ENCODE measurements around the gene LRRN2. TPM values are rescaled to one million over a fixed set of nuclear protein-coding genes. Genes with fewer than 3 reads are reported as not detected.

LRRN2 gene
- total and polyA plus RNA-seq, 2 donors, result 0.66 to 3.0 TPM

GRCh38 chr1:204584699-204585372 lies 100.7 kb downstream of the LRRN2 start:
- no peaks in the 10 kb centered on the region for H3K27me3 ChIP-seq (ENCODE audit: control insufficient read depth in 2 of 2, insufficient read depth in 1 of 2, low read length in 1 of 2)
- H3K27ac ChIP-seq (ENCODE audit: low read depth in 1 of 2, low read length in 1 of 2), result peak overlapping the region in 1 of 2 donors; percentile 19
- no peaks in the 10 kb centered on the region for H3K9me3 ChIP-seq (ENCODE audit: control insufficient read depth in 2 of 2, insufficient read depth in 1 of 2, low read length in 1 of 2)
- peak in 3 of 9 donors; percentile 34 to 61 (median 38) for DNase-seq (ENCODE audit: low read depth in 6 of 9, low spot score in 9 of 9)
- peaks cover 29 to 41% of the 10 kb centered on the region in 2 donors for H3K36me3 ChIP-seq (ENCODE audit: control insufficient read depth in 2 of 2, insufficient read depth in 2 of 2, low read length in 1 of 2)
- H3K4me1 ChIP-seq (ENCODE audit: control insufficient read depth in 2 of 2, insufficient read depth in 2 of 2, low read length in 2 of 2), result peaks cover 0 to 17% of the 10 kb centered on the region in 2 donors
- H3K4me3 ChIP-seq (ENCODE audit: low read length in 2 of 2), result no peak overlapping the region
- 80% methylated on average over 11 of the region's 11 CpGs for WGBS

- no peaks in the 10 kb centered on the region for H3K27me3 ChIP-seq (ENCODE audit: control insufficient read depth in 2 of 2, insufficient read depth in 1 of 2, low read length in 1 of 2)
- peak overlapping the region in 1 of 2 donors; percentile 19 for H3K27ac ChIP-seq (ENCODE audit: low read depth in 1 of 2, low read length in 1 of 2)
- H3K36me3 ChIP-seq (ENCODE audit: control insufficient read depth in 2 of 2, insufficient read depth in 2 of 2, low read length in 1 of 2), result peaks cover 37 to 46% of the 10 kb centered on the region in 2 donors
- 95% methylated on average over 4 of the region's 4 CpGs for WGBS
- no peaks in the 10 kb centered on the region for H3K9me3 ChIP-seq (ENCODE audit: control insufficient read depth in 2 of 2, insufficient read depth in 1 of 2, low read length in 1 of 2)
- DNase-seq (ENCODE audit: low read depth in 6 of 9, low spot score in 9 of 9), result no peak
- no peak overlapping the region for H3K4me3 ChIP-seq (ENCODE audit: low read length in 2 of 2)
- peaks cover 0 to 23% of the 10 kb centered on the region in 2 donors for H3K4me1 ChIP-seq (ENCODE audit: control insufficient read depth in 2 of 2, insufficient read depth in 2 of 2, low read length in 2 of 2)
Observed at GRCh38 chr1:204583909-204584632, 101.5 kb downstream of the LRRN2 start.

- H3K27me3 ChIP-seq (ENCODE audit: control insufficient read depth in 2 of 2, insufficient read depth in 1 of 2, low read length in 1 of 2), result no peaks in the 10 kb centered on the region
Observed at GRCh38 chr1:204581759-204582158, 103.8 kb downstream of the LRRN2 start.

GRCh38 chr1:204580862-204581261 lies 104.7 kb downstream of the LRRN2 start:
- H3K4me3 ChIP-seq (ENCODE audit: low read length in 2 of 2), result no peak overlapping the region
- no peaks in the 10 kb centered on the region for H3K9me3 ChIP-seq (ENCODE audit: control insufficient read depth in 2 of 2, insufficient read depth in 1 of 2, low read length in 1 of 2)
- peaks cover 4 to 30% of the 10 kb centered on the region in 2 donors for H3K4me1 ChIP-seq (ENCODE audit: control insufficient read depth in 2 of 2, insufficient read depth in 2 of 2, low read length in 2 of 2)
- peaks cover 48 to 62% of the 10 kb centered on the region in 2 donors for H3K36me3 ChIP-seq (ENCODE audit: control insufficient read depth in 2 of 2, insufficient read depth in 2 of 2, low read length in 1 of 2)
- DNase-seq (ENCODE audit: low read depth in 6 of 9, low spot score in 9 of 9), result no peak
- H3K27ac ChIP-seq (ENCODE audit: low read depth in 1 of 2, low read length in 1 of 2), result no peak overlapping the region
- 95% methylated on average over 2 of the region's 2 CpGs for WGBS
- H3K27me3 ChIP-seq (ENCODE audit: control insufficient read depth in 2 of 2, insufficient read depth in 1 of 2, low read length in 1 of 2), result no peaks in the 10 kb centered on the region

More at GRCh38 chr1:204581759-204582158, 103.8 kb downstream of the LRRN2 start:
- Histone ChIP-seq H3K9me3 (ENCODE audit: control insufficient read depth in 2 of 2, insufficient read depth in 1 of 2, low read length in 1 of 2) (no peaks in the 10 kb centered on the region), H3K36me3 (ENCODE audit: control insufficient read depth in 2 of 2, insufficient read depth in 2 of 2, low read length in 1 of 2) (peaks cover 44 to 56% of the 10 kb centered on the region in 2 donors), H3K27ac (ENCODE audit: low read depth in 1 of 2, low read length in 1 of 2) (no peak overlapping the region), H3K4me3 (ENCODE audit: low read length in 2 of 2) (no peak overlapping the region), H3K4me1 (ENCODE audit: control insufficient read depth in 2 of 2, insufficient read depth in 2 of 2, low read length in 2 of 2) (peaks cover 4 to 30% of the 10 kb centered on the region in 2 donors)
- 97% methylated on average over 3 of the region's 3 CpGs for WGBS
- no peak for DNase-seq (ENCODE audit: low read depth in 6 of 9, low spot score in 9 of 9)

- DNase-seq (ENCODE audit: low read depth in 6 of 9, low spot score in 9 of 9), result no peak
- Histone ChIP-seq H3K4me1 (ENCODE audit: control insufficient read depth in 2 of 2, insufficient read depth in 2 of 2, low read length in 2 of 2) (peaks cover 4 to 22% of the 10 kb centered on the region in 2 donors), H3K27me3 (ENCODE audit: control insufficient read depth in 2 of 2, insufficient read depth in 1 of 2, low read length in 1 of 2) (no peaks in the 10 kb centered on the region), H3K27ac (ENCODE audit: low read depth in 1 of 2, low read length in 1 of 2) (no peak overlapping the region), H3K36me3 (ENCODE audit: control insufficient read depth in 2 of 2, insufficient read depth in 2 of 2, low read length in 1 of 2) (peaks cover 49 to 65% of the 10 kb centered on the region in 2 donors), H3K9me3 (ENCODE audit: control insufficient read depth in 2 of 2, insufficient read depth in 1 of 2, low read length in 1 of 2) (no peaks in the 10 kb centered on the region), H3K4me3 (ENCODE audit: low read length in 2 of 2) (no peak overlapping the region)
- WGBS, result 97% methylated on average over 6 of the region's 6 CpGs
Observed at GRCh38 chr1:204579681-204580080, 105.9 kb downstream of the LRRN2 start.

- Histone ChIP-seq H3K4me3 (ENCODE audit: low read length in 2 of 2) (no peak overlapping the region), H3K27ac (ENCODE audit: low read depth in 1 of 2, low read length in 1 of 2) (peak overlapping the region; percentile 37 to 62), H3K9me3 (ENCODE audit: control insufficient read depth in 2 of 2, insufficient read depth in 1 of 2, low read length in 1 of 2) (no peaks in the 10 kb centered on the region), H3K27me3 (ENCODE audit: control insufficient read depth in 2 of 2, insufficient read depth in 1 of 2, low read length in 1 of 2) (no peaks in the 10 kb centered on the region), H3K36me3 (ENCODE audit: control insufficient read depth in 2 of 2, insufficient read depth in 2 of 2, low read length in 1 of 2) (peaks cover 55 to 67% of the 10 kb centered on the region in 2 donors), H3K4me1 (ENCODE audit: control insufficient read depth in 2 of 2, insufficient read depth in 2 of 2, low read length in 2 of 2) (peaks cover 4 to 16% of the 10 kb centered on the region in 2 donors)
- DNase-seq (ENCODE audit: low read depth in 6 of 9, low spot score in 9 of 9), result peak in 1 of 9 donors; percentile 27
- WGBS, result 77% methylated on average over 18 of the region's 18 CpGs
Observed at GRCh38 chr1:204578867-204579664, 106.5 kb downstream of the LRRN2 start.

- Histone ChIP-seq H3K27ac (ENCODE audit: low read depth in 1 of 2, low read length in 1 of 2) (no peak overlapping the region), H3K36me3 (ENCODE audit: control insufficient read depth in 2 of 2, insufficient read depth in 2 of 2, low read length in 1 of 2) (peaks cover 58 to 69% of the 10 kb centered on the region in 2 donors), H3K9me3 (ENCODE audit: control insufficient read depth in 2 of 2, insufficient read depth in 1 of 2, low read length in 1 of 2) (no peaks in the 10 kb centered on the region), H3K4me1 (ENCODE audit: control insufficient read depth in 2 of 2, insufficient read depth in 2 of 2, low read length in 2 of 2) (peaks cover 4 to 16% of the 10 kb centered on the region in 2 donors), H3K27me3 (ENCODE audit: control insufficient read depth in 2 of 2, insufficient read depth in 1 of 2, low read length in 1 of 2) (no peaks in the 10 kb centered on the region), H3K4me3 (ENCODE audit: low read length in 2 of 2) (no peak overlapping the region)
- 97% methylated on average over 10 of the region's 10 CpGs for WGBS
- no peak for DNase-seq (ENCODE audit: low read depth in 6 of 9, low spot score in 9 of 9)
Observed at GRCh38 chr1:204577794-204578478, 107.6 kb downstream of the LRRN2 start.

GRCh38 chr1:204576422-204576821 lies 109.1 kb downstream of the LRRN2 start:
- H3K9me3 ChIP-seq (ENCODE audit: control insufficient read depth in 2 of 2, insufficient read depth in 1 of 2, low read length in 1 of 2), result no peaks in the 10 kb centered on the region
- WGBS, result 95% methylated on average over 8 of the region's 8 CpGs
- no peaks in the 10 kb centered on the region for H3K27me3 ChIP-seq (ENCODE audit: control insufficient read depth in 2 of 2, insufficient read depth in 1 of 2, low read length in 1 of 2)
- no peak for DNase-seq (ENCODE audit: low read depth in 6 of 9, low spot score in 9 of 9)
- H3K4me3 ChIP-seq (ENCODE audit: low read length in 2 of 2), result no peak overlapping the region
- H3K36me3 ChIP-seq (ENCODE audit: control insufficient read depth in 2 of 2, insufficient read depth in 2 of 2, low read length in 1 of 2), result peaks cover 59 to 71% of the 10 kb centered on the region in 2 donors
- H3K27ac ChIP-seq (ENCODE audit: low read depth in 1 of 2, low read length in 1 of 2), result no peak overlapping the region
- peaks cover 4 to 16% of the 10 kb centered on the region in 2 donors for H3K4me1 ChIP-seq (ENCODE audit: control insufficient read depth in 2 of 2, insufficient read depth in 2 of 2, low read length in 2 of 2)

Data from thymus (tissue), 11 donors.